GM19023 (cell line): ENCODE data around the gene CACNA2D3.

ENCODE experiments used
- ATAC-seq: cut with Tn5 transposase; IDR thresholded peaks from one replicate; pipeline ENCODE4 v1.9.1; 2021; ENCODE audit warnings: mild to moderate bottlenecking, moderate library complexity; ENCODE audit not compliant: unreplicated experiment

CACNA2D3 gene

GRCh38 chr3:54168451-54168850 lies 46.1 kb downstream of the CACNA2D3 start:
- no peak for ATAC-seq

GRCh38 chr3:54169524-54169923 lies 47.2 kb downstream of the CACNA2D3 start:
- no peak for ATAC-seq

GRCh38 chr3:54171509-54171908 lies 49.2 kb downstream of the CACNA2D3 start:
- ATAC-seq, result no peak

- ATAC-seq, result no peak
Measured at GRCh38 chr3:54171951-54172350, 49.6 kb downstream of the CACNA2D3 start.

GRCh38 chr3:54173371-54173770 lies 51.0 kb downstream of the CACNA2D3 start:
- ATAC-seq, result no peak

GRCh38 chr3:54176106-54176505 lies 53.8 kb downstream of the CACNA2D3 start:
- ATAC-seq, result no peak

- no peak for ATAC-seq
Measured at GRCh38 chr3:54177816-54178215, 55.5 kb downstream of the CACNA2D3 start.

- ATAC-seq, result no peak
Measured at GRCh38 chr3:54178376-54178775, 56.0 kb downstream of the CACNA2D3 start.

- no peak for ATAC-seq
Measured at GRCh38 chr3:54180921-54181320, 58.6 kb downstream of the CACNA2D3 start.

- no peak for ATAC-seq
Measured at GRCh38 chr3:54182242-54182641, 59.9 kb downstream of the CACNA2D3 start.

- no peak for ATAC-seq
Measured at GRCh38 chr3:54185740-54186139, 63.4 kb downstream of the CACNA2D3 start.

GRCh38 chr3:54188176-54188791 lies 65.9 kb downstream of the CACNA2D3 start:
- ATAC-seq, result no peak

- no peak for ATAC-seq
Measured at GRCh38 chr3:54191220-54191619, 68.9 kb downstream of the CACNA2D3 start.

GRCh38 chr3:54192026-54192425 lies 69.7 kb downstream of the CACNA2D3 start:
- no peak for ATAC-seq

GRCh38 chr3:54193093-54193492 lies 70.7 kb downstream of the CACNA2D3 start:
- no peak for ATAC-seq

GRCh38 chr3:54196360-54196991 lies 74.1 kb downstream of the CACNA2D3 start:
- no peak for ATAC-seq

GRCh38 chr3:54197509-54197908 lies 75.2 kb downstream of the CACNA2D3 start:
- ATAC-seq, result no peak

GRCh38 chr3:54198556-54198955 lies 76.2 kb downstream of the CACNA2D3 start:
- ATAC-seq, result no peak

GRCh38 chr3:54202054-54202453 lies 79.7 kb downstream of the CACNA2D3 start:
- no peak for ATAC-seq

GRCh38 chr3:54202651-54203248 lies 80.4 kb downstream of the CACNA2D3 start:
- no peak for ATAC-seq

GRCh38 chr3:54206874-54207273 lies 84.5 kb downstream of the CACNA2D3 start:
- ATAC-seq, result no peak

- no peak for ATAC-seq
Measured at GRCh38 chr3:54211097-54211496, 88.7 kb downstream of the CACNA2D3 start.
